GM18526 (cell line): Measurements from ENCODE around the gene SAMD7.
A peak's percentile ranks its signal among the peaks of the same experiment; 100 is the strongest.

Experiments used
- POLR2A ChIP-seq: IDR thresholded peaks from 3 replicates; pipeline ENCODE4 v1.6.1; 2011; ENCODE audit not compliant: insufficient read length; ENCODE audit errors: extremely low read depth

The SAMD7 gene

DNA sequence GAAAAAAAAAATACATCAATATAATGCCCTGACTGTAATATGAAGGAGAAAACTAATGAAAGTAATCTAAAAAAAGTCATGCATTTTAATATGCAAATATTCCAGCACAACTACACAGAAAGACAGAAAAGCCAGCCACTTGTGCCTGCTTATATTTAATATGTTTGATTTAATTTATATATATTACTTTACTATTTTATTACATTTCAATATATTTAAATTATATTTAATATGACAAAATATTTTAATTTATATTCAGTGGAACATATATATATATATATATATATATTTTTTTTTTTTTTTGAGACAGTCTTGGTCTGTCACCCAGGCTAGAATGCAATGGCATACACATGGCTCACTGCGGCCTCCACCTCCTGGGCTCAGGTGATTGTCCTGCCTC, 14.1 kb upstream of the SAMD7 start:
- no peak for TF ChIP-seq POLR2A

DNA sequence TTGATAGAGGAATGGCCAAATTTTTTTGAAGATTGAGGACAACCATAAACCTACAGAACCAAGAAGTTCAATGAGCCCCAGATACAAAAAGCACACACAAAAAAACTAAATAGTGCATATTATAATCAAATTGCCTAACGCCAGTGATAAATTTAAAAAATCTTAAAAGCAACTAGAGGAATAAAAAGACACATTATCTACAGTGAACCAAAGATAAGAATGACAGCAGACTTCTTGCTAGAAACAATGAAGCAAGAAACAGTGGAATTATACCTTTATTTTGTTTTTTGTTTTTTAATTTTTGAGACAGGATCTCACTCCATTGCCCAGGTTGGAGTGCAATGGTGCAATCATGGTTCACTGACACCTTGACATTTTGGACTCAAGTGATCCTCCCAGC, 9.9 kb upstream of the SAMD7 start:
- no peak for TF ChIP-seq POLR2A

DNA sequence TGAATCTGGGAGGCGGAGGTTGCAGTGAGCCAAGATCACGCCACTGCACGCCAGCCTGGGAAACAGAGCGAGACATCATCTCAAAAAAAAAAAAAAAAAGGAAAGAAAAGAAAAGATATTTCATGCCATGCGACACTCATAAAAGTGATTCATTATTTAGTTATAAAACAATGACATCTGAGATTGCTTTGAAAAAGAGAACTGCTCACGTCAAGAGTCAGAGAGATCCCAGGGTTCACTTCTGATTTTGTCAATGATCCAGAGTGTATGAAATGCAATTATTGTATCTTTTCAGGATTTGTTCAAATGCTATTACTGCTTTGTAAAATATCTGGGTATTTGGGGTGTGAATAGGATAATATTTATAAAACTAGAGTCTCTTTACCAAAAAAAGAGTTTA, 6.0 kb upstream of the SAMD7 start:
- no peak for TF ChIP-seq POLR2A

DNA sequence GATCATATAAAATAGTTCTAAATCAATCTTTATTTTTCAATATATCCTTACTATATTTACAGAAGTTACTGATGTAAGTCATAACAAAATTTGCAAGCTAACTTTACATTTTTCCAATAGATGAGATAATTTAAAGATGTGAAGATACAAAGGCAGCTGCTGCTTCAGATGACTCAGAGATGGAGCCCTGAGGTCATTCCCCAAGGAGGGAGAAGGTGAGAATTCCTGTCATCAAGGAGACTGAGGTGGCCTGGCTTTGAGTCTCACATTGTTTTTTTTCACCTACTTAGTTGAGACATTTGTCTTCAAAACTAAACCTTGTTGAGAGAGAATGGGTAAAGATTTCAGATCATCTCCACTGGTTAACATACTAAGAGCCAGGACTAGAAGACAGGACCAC, 3.9 kb upstream of the SAMD7 start:
- no peak for TF ChIP-seq POLR2A

DNA sequence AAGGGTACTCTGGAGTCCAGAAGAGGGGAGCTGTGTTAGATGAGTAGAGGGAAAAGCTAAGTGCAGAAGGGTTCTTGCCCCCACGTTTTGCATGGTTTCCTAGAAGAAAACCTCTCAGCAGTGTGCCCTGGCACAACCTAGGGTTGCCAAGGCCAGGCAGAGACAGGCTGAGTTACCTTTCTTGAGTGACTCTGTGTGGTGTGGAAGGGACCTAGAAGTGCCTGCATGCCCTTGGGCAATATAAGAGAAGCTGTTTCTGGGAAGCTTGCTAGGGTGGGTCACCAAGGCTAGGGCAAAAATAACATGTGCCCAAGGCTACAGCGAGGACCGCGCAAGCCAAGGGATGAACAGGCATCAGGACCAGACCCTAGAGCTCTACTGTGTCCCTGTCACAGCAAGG, 3.4 kb upstream of the SAMD7 start:
- no peak for TF ChIP-seq POLR2A

DNA sequence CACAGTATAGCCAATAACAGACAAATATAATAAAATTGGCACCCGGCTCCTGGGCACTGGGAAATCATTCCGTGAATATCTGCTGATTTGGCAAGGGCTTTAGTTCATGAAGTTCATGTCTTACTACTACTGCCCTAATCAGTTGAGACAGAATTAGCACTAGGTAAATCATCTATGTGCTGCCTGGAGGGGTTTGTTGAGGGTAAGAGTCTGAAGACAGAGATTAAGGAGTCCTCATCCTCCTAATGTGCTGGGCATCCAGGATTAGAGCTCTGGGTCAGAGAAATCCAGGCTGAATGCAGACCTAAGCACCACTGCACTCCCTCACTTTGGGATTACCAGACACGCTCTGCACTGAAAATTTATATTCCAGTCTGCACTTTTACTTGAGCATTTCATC, 2.0 kb downstream of the SAMD7 start:
- no peak for TF ChIP-seq POLR2A

DNA sequence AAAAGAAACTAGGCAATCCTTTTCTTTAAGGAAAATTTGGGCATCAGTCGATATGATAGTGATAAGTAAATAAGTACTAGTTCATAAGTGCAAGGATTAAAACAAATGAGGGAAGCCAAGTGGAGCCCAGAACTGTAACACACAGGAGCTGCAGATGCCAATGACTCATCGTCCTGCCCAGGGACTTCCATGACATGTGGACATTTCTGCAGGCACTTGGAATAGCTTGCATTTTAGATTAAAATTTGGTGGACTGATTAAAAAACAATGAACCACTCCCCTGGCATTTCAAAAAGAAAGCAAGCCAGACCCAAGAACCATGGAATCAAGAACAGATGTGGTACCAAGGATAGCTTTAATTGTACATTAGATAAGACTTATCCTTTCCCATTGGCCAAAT, 2.9 kb downstream of the SAMD7 start:
- no peak for TF ChIP-seq POLR2A

DNA sequence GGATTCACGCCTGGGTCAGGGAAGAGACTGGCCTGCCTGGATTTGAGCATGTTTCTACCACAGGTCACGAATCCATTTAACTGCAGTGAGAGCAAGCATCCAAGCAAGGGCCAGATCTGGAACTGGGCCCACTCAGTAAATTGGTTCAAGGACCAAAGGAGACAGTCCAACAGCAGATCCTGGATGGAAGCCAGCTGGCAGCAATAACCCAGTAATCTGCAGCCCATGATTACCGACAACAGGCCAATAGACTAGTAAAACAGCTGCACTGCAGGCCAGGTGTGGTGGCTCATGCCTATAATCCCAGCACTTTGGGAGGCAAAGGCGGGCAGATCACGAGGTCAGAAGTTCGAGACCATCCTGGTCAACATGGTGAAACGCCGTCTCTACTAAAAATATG, 11.8 kb downstream of the SAMD7 start:
- TF ChIP-seq POLR2A: no peak

DNA sequence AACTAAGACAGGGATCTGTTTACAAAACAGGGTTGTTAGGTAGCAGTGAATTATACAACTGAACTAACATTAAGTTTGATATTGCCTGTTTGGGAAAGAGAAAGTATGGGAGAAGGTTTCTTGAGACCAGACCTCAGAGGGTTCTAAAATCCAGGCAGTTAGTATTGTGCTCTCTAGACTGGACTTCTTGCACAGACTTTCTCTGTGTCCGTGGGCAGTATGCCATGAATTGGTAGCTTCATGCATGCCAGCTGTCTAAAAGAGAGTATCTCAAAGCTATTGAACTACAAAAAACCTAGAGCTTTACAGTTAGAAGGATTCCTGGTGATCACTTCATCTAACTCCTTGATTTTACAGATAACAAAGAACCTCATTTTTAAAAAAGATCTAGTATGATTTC, 12.5 kb downstream of the SAMD7 start:
- TF ChIP-seq POLR2A: no peak

DNA sequence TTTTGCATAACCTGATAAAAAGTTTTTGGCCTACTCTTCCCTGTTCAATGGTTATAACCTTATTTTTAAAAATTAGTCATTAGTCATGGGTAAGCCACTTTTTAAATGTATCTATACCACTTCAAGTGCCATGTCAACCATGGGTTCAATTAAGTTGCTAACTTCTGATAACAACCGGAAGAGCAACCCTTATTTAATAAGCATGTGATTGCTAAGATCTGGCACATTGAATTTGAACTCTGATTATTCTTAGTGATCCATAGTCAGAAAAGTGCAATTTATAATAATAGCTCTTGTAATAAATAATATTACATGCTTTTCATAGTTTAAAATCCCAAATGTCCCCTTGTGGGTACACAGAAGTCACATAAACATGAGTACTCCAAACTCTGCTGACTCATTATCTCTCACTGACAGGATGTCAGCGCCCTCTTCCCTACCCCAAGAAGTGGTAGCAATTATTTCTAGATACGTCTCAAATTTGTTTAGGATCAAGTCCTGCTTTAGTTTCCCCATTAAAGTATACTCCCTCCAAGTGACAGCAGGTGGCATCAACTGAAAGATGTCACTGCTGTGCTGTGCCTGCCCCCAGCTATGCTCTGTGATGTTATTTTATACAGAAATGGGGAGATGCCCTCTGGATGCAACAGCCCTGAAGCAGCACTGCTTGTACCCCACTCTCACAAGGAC, 18.6 kb downstream of the SAMD7 start:
- TF ChIP-seq POLR2A: no peak

DNA sequence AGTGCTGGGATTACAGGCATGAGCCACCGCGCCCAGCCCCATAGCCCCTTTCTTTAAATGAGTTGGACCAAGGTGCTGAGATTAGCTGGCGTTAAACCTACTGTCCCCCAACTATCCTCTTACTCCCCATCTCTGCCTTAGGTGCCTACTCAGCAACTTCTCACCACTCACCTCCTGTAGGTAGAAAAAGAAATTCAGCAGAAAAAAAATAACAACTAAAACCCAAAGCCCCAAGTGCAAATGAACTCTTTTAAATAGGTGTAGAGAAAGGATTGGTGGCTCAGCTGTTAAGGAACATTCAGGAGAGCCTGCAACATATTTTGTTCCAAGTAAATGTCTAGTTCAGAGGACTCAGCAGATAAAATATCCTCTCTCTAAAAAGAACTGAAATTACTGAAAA, 19.5 kb downstream of the SAMD7 start:
- no peak for TF ChIP-seq POLR2A

DNA sequence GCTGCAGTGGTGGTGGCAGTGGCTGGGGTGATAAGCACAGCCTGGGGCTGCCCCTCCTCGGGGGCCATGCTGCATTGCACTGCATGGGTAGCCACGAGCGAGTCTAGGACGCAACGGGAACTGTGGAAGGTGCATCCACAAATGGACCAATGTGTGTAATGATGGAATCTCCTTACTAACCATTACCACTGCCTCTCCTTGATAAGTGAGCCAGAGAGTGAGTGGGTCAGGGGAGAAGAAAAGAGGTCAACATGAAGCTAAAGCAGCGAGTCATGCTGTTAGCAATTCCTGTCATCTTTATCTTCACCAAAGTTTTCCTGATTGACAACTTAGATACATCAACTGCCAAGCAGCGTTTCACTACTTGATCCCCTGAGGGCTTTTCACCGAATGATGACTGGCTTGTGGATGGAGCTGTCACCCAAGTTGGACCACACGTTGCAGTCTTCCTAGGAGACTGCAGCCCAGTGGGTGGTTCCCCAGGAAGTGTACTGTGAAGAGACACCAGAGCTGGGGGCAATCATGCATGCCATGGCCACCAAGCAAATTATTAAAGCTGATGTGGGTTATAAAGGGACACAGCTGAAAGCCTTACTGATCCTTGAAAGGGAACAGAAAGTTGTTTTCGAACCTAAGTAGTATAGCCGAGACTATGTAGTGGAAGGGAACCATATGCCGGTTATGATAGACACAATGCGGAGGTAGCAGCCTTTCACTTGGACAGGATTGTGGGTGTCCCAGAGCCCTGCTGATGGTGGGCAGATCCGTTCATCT, 20.6 kb downstream of the SAMD7 start:
- no peak for TF ChIP-seq POLR2A

DNA sequence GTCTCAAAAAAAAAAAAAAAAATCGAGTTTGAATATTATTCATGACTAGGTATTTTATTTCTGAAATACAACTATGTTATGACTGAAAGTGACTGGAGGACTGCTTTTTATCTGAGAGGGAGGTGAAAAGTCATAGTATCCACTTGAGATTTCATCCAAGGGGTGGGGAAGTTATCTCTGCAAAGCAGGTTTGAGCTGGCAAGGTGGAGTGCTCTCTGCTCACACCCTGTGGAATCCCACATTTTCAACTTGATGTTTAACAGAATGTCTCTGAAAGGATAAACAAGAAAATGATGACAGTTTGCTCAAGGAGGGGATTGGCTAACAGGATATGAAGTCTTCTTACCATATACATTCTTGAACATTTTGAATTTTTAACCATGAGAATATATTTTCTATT, 27.9 kb downstream of the SAMD7 start:
- no peak for TF ChIP-seq POLR2A

DNA sequence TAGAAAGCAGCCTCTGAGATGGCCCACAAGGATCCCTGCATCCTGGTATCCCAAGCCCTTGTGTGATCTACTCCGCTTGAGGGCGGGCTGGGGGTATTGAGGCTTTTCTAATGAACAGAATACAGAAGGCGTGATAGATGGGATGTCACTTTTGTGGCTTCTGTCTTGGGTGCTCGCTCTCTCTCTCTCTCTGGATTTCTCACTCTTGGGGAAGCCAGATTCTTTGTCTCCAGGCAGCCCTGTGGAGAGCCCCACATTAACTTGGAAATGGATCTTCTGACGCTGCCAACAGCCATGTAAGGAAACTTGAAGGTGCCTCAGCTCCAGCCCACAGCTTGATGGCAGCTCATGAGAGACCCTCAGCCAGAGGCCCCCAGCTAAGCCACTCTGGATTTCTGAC, 28.4 kb downstream of the SAMD7 start:
- TF ChIP-seq POLR2A: no peak

DNA sequence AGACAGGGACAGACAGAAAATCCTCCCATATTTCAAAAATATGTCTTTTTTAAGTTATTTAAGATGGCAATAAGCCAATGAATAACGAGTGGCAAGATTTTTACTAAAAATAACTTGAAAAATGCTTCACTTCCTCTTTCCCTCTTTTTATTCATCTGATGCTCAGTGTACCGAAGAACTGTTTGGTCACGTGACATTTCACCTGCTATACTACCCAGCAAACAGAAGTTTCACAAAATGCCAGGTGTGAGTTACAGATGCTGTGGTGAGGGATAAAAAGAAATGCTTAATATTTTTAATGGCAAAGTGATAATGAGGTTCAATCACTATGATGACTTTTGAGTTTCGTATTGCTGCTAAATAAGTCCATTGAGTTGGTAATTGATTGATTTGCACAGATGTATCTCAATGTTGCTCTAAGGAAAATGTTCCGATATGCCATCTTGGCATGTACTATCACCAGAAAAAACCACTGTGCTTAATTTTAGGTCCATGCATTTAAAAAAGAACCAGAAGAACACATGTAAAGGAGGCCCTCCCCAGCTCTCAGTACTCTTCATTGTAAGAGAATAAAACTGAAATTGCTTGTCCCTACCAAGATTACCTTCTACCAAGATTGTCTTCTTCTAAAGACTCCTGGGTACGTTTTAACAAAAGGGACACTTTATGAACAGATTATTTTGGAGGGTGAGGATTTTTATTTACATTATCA, 29.3 kb downstream of the SAMD7 start:
- TF ChIP-seq POLR2A: no peak

DNA sequence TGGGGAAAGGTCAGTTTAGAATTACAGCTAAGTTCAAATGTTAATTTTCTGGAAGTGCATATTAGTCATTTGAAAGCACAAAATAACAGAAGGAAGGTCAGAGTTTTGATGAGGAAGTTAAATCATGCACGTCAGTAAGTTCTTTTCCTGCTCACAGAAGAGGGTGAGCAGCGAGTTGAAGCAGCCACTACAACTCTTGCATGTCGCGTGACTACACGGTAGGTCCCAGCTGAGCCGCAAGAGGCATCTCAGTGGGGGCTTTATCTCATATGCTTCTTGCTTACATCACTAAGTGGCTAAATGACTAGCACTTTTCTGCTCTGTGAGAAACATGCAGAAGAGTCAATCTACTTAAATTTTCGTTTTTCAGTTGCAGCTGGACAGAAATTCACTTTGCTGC, 33.9 kb downstream of the SAMD7 start:
- TF ChIP-seq POLR2A: peak; percentile 32
